ENCODE measurements around the gene KRTAP10-7.
"Not testable (repeated sequence)": the region's sequence is repeated elsewhere in the genome, so short reads cannot be mapped to it uniquely, and the experiment has no call there.

- TF ChIP-seq CTCF (conservative IDR thresholded peaks at IDR 0.05; ENCODE audit: low read length); EZH2phosphoT487 (IDR thresholded peaks at IDR 0.05; ENCODE audit: borderline replicate concordance): not testable (repeated sequence)
Observed at GRCh38 chr21:44638506-44639330, 38.3 kb downstream of the KRTAP10-7 start.

Data from Loucy (cell line).